RWPE1 (cell line): Measurements from ENCODE around the gene PSME1.

Experiments
- CTCF ChIA-PET: fragments of 350-600 bp; sonication (Branson Sonifier 250); formaldehyde crosslinking; extraction: SDS; loops from one replicate; lab custom pipeline; 2021; lab: Yijun Ruan, JAX
- POLR2A ChIA-PET: fragments of 400-600 bp; formaldehyde crosslinking; extraction: SDS; loops from one replicate; lab custom pipeline; 2020; ENCODE audit warnings: antibody characterized with exemption; ENCODE audit not compliant: low non-redundant PET; lab: Yijun Ruan, JAX
- DNase-seq: peaks from one replicate; pipeline ENCODE4 v3.0.0; 2012; ENCODE audit warnings: low spot score
- H3K27ac ChIP-seq: fragments of 450-650 bp; 2 replicates; pipeline ENCODE4 v1.5.1; 2017
- TF ChIP-seq, protein P1 (sequence below): fragments of 450-650 bp; conservative IDR thresholded peaks from 2 replicates; pipeline ENCODE4 v1.5.1; 2017; ENCODE audit warnings: low read depth, mild to moderate bottlenecking

PSME1 gene

DNA sequence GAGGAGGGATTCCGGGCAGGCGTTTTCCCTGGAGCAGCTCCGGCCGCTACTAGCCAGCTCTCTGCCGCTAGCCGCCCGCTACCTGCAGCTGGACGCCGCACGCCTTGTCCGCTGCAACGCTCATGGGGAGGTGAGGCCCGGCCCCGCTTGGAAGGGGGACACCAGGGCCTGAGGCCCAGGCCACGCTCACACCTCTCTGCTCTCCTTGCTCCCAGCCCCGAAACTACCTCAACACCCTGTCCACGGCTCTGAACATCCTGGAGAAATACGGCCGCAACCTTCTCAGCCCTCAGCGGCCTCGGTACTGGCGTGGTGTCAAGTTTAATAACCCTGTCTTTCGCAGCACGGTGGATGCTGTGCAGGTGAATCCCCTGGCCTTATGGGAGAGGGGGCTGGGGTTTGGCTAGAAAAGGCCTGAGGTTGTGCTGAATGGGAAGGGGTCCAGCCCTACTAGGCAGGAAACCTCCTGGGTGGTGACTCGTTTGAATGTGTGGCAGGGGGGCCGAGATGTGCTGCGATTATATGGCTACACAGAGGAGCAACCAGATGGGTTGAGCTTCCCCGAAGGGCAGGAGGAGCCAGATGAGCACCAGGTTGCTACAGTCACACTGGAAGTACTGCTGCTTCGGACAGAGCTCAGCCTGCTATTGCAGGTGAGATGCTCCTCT lies 11.9 kb downstream of the PSME1 start:
- DNase-seq: no peak
- ChIA-PET CTCF (interaction anchor here (0.6 to 1.6 kb wide), 3 partner anchors 10 to 1252 kb away, joined by 4 to 5 read pairs (median 4); no protein-coding TSS in a partner anchor), POLR2A (interaction anchor here (0.6 to 1.7 kb wide), 4 partner anchors 12 to 248 kb away, joined by 3 to 8 read pairs (median 4); partner anchors contain the start of genes DCAF11 and PSME1)
- TF ChIP-seq, protein P1, sequence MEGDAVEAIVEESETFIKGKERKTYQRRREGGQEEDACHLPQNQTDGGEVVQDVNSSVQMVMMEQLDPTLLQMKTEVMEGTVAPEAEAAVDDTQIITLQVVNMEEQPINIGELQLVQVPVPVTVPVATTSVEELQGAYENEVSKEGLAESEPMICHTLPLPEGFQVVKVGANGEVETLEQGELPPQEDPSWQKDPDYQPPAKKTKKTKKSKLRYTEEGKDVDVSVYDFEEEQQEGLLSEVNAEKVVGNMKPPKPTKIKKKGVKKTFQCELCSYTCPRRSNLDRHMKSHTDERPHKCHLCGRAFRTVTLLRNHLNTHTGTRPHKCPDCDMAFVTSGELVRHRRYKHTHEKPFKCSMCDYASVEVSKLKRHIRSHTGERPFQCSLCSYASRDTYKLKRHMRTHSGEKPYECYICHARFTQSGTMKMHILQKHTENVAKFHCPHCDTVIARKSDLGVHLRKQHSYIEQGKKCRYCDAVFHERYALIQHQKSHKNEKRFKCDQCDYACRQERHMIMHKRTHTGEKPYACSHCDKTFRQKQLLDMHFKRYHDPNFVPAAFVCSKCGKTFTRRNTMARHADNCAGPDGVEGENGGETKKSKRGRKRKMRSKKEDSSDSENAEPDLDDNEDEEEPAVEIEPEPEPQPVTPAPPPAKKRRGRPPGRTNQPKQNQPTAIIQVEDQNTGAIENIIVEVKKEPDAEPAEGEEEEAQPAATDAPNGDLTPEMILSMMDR: no peak
- H3K27ac ChIP-seq: peak overlapping the region; percentile 97

DNA sequence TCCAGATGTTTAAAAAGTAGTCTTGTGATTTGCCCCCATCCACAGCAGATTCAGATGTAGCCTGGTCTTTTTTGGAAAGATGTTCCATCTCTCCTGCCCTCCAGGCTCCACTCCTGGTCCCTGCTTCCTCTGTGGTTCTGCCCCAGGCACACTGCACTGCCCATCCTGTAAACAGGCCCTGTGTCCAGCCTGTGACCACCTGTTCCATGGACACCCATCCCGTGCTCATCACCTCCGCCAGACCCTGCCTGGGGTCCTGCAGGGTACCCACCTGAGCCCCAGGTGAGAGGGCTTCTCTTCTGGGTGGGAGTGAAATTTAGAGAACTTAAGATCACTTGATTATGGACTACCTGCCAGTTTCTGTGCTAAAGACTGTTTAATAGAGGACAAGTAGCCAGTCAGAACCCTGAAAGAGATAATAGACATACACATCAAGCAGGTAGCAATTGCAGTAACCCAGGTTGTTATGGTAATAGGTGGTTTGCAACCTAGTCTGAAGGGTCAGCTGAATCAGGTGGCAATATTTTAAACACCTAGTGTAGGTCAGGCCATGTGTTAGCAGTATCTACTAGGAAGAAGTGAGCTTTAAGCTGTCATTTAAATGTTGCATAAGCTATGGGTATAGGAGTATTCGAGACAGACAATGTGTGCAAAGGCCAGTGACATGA lies 13.4 kb downstream of the PSME1 start:
- TF ChIP-seq, protein P1: no peak
- POLR2A ChIA-PET: interaction anchor here (1.1 kb wide), 1 partner anchor 12 kb away, joined by 4 read pairs; the partner anchor contains the start of gene IRF9
- CTCF ChIA-PET: interaction anchor here (0.6 to 1.4 kb wide), 3 partner anchors 11 to 22 kb away, joined by 3 to 4 read pairs (median 4); partner anchors contain the start of gene IRF9

DNA sequence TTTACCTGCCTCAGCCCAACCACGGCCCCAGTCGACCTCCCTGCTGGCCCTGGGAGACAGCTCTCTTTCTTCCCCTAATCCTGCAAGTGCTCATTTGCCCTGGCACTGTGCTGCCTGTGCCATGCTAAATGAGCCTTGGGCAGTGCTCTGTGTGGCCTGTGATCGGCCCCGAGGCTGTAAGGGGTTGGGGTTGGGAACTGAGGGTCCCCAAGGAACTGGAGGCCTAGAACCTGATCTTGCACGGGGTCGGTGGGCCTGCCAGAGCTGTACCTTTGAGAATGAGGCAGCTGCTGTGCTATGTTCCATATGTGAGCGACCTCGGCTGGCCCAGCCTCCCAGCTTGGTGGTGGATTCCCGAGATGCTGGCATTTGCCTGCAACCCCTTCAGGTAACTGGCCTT lies 14.1 kb downstream of the PSME1 start:
- peak overlapping the region; percentile 28; the same call in 1 of the 2 replicates for H3K27ac ChIP-seq
- TF ChIP-seq, protein P1: no peak
- CTCF ChIA-PET: interaction anchor here (0.6 to 1.4 kb wide), 2 partner anchors 12 to 23 kb away, joined by 3 to 4 read pairs; partner anchors contain the start of gene IRF9
- no peak for DNase-seq
- POLR2A ChIA-PET: interaction anchor here (1.1 kb wide), 1 partner anchor 11 kb away, joined by 4 read pairs; the partner anchor contains the start of gene IRF9

More for the DNA sequence above, 13.4 kb downstream of the PSME1 start:
- DNase-seq: no peak
- H3K27ac ChIP-seq: no peak overlapping the region; the same call in 1 of the 2 replicates

DNA sequence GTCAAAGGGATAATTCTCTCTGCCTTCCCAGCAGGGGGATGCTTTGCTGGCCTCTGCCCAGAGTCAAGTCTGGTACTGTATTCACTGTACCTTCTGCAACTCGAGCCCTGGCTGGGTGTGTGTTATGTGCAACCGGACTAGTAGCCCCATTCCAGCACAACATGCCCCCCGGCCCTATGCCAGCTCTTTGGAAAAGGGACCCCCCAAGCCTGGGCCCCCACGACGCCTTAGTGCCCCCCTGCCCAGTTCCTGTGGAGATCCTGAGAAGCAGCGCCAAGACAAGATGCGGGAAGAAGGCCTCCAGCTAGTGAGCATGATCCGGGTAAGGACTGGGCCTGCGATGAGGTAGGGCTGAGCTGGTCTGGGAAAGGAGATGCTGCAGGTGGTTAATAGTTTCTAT lies 14.6 kb downstream of the PSME1 start:
- ChIA-PET POLR2A (no interaction called here), CTCF (interaction anchor here (1.4 to 1.9 kb wide), 2 partner anchors 10 to 11 kb away, joined by 4 to 9 read pairs; partner anchors contain the start of gene IRF9)
- TF ChIP-seq, protein P1: no peak
- peak overlapping the region; percentile 28; the same call in 1 of the 2 replicates for H3K27ac ChIP-seq
- DNase-seq: no peak

DNA sequence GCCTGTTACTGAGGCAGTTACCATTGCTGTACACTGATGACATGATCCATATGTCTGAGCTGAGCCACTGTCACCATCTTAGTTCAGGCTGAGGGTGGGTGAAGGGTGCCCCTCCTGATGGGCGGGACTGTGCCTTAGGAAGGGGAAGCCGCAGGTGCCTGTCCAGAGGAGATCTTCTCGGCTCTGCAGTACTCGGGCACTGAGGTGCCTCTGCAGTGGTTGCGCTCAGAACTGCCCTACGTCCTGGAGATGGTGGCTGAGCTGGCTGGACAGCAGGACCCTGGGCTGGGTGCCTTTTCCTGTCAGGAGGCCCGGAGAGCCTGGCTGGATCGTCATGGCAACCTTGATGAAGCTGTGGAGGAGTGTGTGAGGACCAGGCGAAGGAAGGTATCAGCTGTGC lies 15.0 kb downstream of the PSME1 start:
- POLR2A ChIA-PET: no interaction called here
- no peak for DNase-seq
- CTCF ChIA-PET: interaction anchor here (1.9 kb wide), 1 partner anchor 10 kb away, joined by 9 read pairs; the partner anchor contains the start of gene IRF9
- TF ChIP-seq, protein P1: no peak
- H3K27ac ChIP-seq: peak overlapping the region; percentile 28; the same call in 1 of the 2 replicates
